Fibroblast of pulmonary artery (primary cell): ENCODE measurements around the gene KIAA0825.

Experiments used
- DNase-seq: peaks from one replicate; pipeline ENCODE4 v3.0.0-alpha.2; 2010; ENCODE audit warnings: low read depth
- H3K4me3 ChIP-seq: replicated peaks from 2 replicates; pipeline ENCODE4 v1.5.1; 2011; ENCODE audit warnings: low read depth, mild to moderate bottlenecking, control low read depth, low read length, moderate library complexity
- CTCF ChIP-seq: IDR thresholded peaks from 2 replicates; pipeline ENCODE4 v1.5.1; 2011; ENCODE audit warnings: mild to moderate bottlenecking, control low read depth, low read length, inconsistent platforms; ENCODE audit errors: missing control alignments

Gene KIAA0825

DNA sequence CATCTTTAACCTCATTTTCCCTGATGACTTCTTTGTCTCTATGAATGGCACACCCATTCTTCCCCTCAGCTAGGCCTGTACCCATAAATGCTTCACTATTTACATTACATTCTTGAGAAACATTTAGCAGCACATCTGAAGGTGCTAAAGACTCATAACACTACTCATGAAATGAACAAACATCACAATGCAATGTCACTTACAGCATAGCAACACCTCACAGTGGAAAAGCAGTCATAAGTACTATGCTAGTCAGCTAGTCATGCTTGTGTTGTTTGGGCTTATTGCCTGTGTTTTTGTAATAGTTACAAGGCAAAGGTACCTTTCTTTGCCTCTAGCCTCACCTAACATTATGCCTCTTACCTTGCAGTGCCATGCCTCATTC lies 228.9 kb downstream of the KIAA0825 start:
- no peak for DNase-seq
- TF ChIP-seq CTCF = no peak
- no peak overlapping the region for H3K4me3 ChIP-seq

DNA sequence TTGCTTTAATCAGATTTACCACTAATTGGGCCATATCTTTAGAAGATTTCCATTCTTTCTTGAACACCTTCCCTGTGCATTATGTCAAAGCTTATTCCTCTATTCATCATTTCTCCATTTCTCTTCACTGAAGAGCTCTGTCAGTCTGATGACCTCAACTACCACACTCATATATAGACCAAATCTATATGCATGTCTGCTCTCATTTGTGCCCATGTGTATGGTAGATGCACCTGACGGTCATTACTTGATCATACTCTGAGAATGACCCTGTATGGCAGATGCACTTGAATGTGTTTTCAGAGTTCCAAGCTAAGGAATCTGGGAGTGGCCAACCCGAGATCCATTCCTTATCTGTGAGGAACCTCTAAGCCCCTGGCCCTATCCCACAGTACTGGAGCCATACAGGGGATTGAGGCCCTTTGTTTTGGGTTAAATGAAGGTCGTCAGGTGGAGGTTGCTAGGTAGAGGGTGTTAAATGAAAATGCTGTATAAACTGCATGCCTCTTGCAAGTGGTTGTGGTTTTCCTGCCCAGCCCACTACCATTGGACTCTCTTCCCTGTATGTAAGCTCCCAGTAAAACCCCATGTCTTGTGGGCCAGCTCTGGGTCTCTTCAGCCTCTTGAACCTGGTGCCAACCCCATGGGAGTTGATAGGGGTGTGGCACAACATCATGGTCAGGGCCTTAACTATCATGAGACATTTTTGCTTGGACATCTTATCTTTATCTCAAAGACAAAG lies 229.5 kb downstream of the KIAA0825 start:
- no peak overlapping the region for H3K4me3 ChIP-seq
- no peak for DNase-seq
- TF ChIP-seq CTCF = no peak

DNA sequence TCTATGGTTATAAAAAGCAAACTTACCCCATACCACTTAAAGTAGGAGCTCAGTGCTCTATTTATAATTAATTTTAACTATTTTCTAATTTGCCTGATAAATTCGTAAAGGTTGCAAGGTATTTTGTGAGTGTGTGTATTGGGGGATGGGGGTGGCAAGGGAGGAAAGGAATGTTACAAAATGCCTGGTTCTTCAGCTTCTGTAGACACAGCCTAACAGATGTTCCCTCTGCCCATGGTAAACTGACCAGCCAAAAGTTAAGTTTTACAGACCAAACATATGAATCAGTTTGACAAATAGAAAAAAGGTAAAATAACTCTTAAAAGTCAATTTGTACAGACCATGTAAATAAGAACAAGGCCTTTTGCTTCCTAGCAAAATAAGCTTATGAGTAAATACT lies 232.6 kb downstream of the KIAA0825 start:
- no peak for TF ChIP-seq CTCF
- H3K4me3 ChIP-seq = no peak overlapping the region
- no peak for DNase-seq

GRCh38 chr5:94378062-94378461 lies 240.3 kb downstream of the KIAA0825 start:
- no peak for DNase-seq
- H3K4me3 ChIP-seq = no peak overlapping the region
- no peak for TF ChIP-seq CTCF

DNA sequence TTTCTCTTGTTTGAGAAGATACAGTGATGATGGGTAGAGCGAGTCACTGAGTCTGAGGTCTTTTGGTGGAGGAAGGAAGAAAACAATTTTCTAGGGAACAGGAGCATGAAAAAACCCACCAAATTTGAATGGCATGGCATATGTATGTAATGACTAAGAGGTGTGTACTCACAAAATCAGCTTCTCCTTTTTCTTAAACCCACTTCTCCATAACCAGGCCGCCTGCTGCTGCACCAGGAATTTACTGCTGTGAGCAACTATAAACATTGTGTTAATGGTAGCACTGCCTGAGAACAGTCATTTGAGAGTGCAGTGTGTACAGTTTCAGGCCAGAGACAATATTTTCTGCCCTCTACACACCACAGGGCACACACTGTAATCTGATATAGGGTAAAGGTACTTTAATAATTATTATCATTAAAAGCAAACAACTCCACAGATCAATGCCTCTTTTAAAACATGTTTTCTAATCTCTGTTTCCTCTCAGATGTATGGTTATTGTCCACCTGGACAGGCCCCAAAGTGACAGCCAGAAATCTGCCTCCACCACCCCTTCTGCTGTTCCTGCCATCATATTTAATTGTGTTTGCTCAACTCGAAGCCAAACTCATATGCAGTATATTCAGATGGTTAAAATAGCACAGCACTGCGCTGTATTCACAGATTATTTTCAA lies 241.6 kb downstream of the KIAA0825 start:
- no peak for TF ChIP-seq CTCF
- H3K4me3 ChIP-seq = no peak overlapping the region
- DNase-seq = no peak

DNA sequence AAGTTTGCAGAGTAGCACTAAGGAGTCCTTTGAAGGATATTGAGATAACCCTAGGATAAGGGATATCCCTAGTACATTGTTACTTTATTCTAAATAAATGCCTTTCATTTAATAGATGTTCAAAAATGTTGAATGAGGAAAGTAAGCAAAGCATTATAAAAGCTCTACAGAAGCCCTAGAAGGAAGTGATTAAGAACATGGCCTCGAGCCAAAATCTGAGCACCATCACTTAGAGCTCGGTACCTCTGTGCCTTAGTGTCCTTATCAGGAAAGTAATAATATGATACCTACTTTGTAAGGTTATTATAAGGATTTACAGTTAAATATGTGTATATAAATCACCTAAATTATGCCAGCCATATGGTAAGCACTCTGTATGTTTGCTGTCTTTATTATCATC lies 242.6 kb downstream of the KIAA0825 start:
- no peak for TF ChIP-seq CTCF
- DNase-seq = peak; percentile 20
- H3K4me3 ChIP-seq = no peak overlapping the region

DNA sequence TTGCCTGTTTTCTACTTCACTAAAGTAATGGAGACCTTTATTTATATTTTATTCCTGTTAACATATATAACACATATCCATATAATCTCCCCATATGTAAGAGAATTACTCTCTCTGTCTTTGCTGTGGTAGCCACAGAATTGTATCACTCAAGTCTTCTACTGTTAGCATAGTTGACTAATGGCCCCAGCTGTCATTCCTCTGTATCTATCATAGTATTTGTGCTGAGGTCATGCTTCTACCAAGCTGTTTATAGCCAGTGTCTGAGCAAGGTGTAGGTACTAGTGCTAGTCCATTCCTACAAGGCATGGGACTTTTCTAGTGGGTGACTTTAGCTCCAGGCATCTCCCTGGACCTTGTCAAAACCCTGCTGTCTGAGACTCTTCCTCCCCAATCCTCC lies 244.1 kb downstream of the KIAA0825 start:
- TF ChIP-seq CTCF = no peak
- H3K4me3 ChIP-seq = no peak overlapping the region
- no peak for DNase-seq
